GM23338 (cell line): ENCODE results near the gene EPRS1. TPM values are rescaled to one million over a fixed set of nuclear protein-coding genes. Genes with fewer than 3 reads are reported as not detected.
"Not testable (repeated sequence)": the region's sequence is repeated elsewhere in the genome, so short reads cannot be mapped to it uniquely, and the experiment has no call there.

Experiments
- ATAC-seq: fragments of 200-7000 bp; cut with Tn5 transposase; 3 replicates; pipeline ENCODE4 v1.9.1; 2020
- DNase-seq: peaks from one replicate; pipeline ENCODE4 v3.0.0-alpha.2; 2015; ENCODE audit warnings: low spot score
- H2AFZ ChIP-seq: fragments of 200-600 bp; sonication (generic); 2 replicates; pipeline ENCODE4 v1.8.0; 2016; ENCODE audit warnings: antibody characterized with exemption, mild to moderate bottlenecking, moderate library complexity
- H3F3A ChIP-seq: fragments of 200-600 bp; sonication (generic); replicated peaks from 2 replicates; pipeline ENCODE4 v1.8.0; 2017; ENCODE audit warnings: antibody characterized with exemption, mixed run types, low read depth
- H3K27ac ChIP-seq: fragments of 200-600 bp; sonication (generic); 2 replicates; pipeline ENCODE4 v1.6.1; 2016; ENCODE audit warnings: low read depth
- H3K27me3 ChIP-seq: fragments of 200-600 bp; sonication (generic); 2 replicates; pipeline ENCODE4 v1.8.0; 2016; ENCODE audit warnings: mild to moderate bottlenecking, mixed run types, moderate library complexity; ENCODE audit not compliant: insufficient read depth
- H3K36me3 ChIP-seq: fragments of 200-600 bp; sonication (generic); 2 replicates; pipeline ENCODE4 v1.8.0; 2016; ENCODE audit warnings: mild to moderate bottlenecking; ENCODE audit not compliant: insufficient read depth
- H3K4me1 ChIP-seq: fragments of 200-600 bp; sonication (generic); 2 replicates; pipeline ENCODE4 v1.8.0; 2016; ENCODE audit warnings: mild to moderate bottlenecking, moderate library complexity; ENCODE audit not compliant: insufficient read depth
- H3K4me2 ChIP-seq: fragments of 200-600 bp; sonication (generic); 2 replicates; pipeline ENCODE4 v1.7.1; 2017; ENCODE audit warnings: mixed run types
- H3K4me3 ChIP-seq: fragments of 200-600 bp; sonication (generic); 2 replicates; pipeline ENCODE4 v1.6.1; 2016; ENCODE audit warnings: mixed run types
- H3K79me2 ChIP-seq: fragments of 200-600 bp; sonication (generic); replicated peaks from 2 replicates; pipeline ENCODE4 v1.8.0; 2017; ENCODE audit warnings: mild to moderate bottlenecking; ENCODE audit not compliant: insufficient read depth
- H3K9me2 ChIP-seq: fragments of 200-600 bp; sonication (generic); 2 replicates; pipeline ENCODE4 v1.8.0; 2017; ENCODE audit not compliant: insufficient read depth
- H4K20me1 ChIP-seq: fragments of 200-600 bp; sonication (generic); replicated peaks from 2 replicates; pipeline ENCODE4 v1.8.0; 2017; ENCODE audit warnings: mild to moderate bottlenecking; ENCODE audit not compliant: insufficient read depth
- H3K27ac Mint-ChIP-seq: 2 replicates; pipeline ENCODE4 v1.8.0; 2020; ENCODE audit warnings: inconsistent platforms, mild to moderate bottlenecking, moderate library complexity, mixed read lengths
- H3K27me3 Mint-ChIP-seq: 3 replicates; pipeline ENCODE4 v1.8.0; 2022; ENCODE audit warnings: low read depth, mild to moderate bottlenecking, moderate library complexity, mixed read lengths, inconsistent platforms; ENCODE audit not compliant: insufficient read depth, poor library complexity
- H3K36me3 Mint-ChIP-seq: 3 replicates; pipeline ENCODE4 v1.8.0; 2021; ENCODE audit warnings: low read depth, mild to moderate bottlenecking, inconsistent platforms, moderate library complexity, mixed read lengths
- H3K4me1 Mint-ChIP-seq: 3 replicates; pipeline ENCODE4 v1.8.0; 2020; ENCODE audit warnings: mild to moderate bottlenecking, inconsistent platforms, mixed read lengths
- H3K4me3 Mint-ChIP-seq: 3 replicates; pipeline ENCODE4 v1.8.0; 2021; ENCODE audit warnings: moderate library complexity, mild to moderate bottlenecking, inconsistent platforms, mixed read lengths
- H3K9me3 Mint-ChIP-seq: 3 replicates; pipeline ENCODE4 v1.8.0; 2020; ENCODE audit warnings: moderate library complexity, mild to moderate bottlenecking, inconsistent platforms, mixed read lengths
- CREB1 ChIP-seq: fragments of 250-450 bp; sonication (Bioruptor Pico); IDR thresholded peaks from 2 replicates; pipeline ENCODE4 v1.5.0; 2020; ENCODE audit warnings: low read depth, mild to moderate bottlenecking, moderate library complexity
- JUNB ChIP-seq: IDR thresholded peaks from one replicate; pipeline ENCODE4 v1.6.1; 2016; ENCODE audit warnings: antibody characterized with exemption; ENCODE audit not compliant: unreplicated experiment
- POLR2AphosphoS5 ChIP-seq: IDR thresholded peaks from 2 replicates; pipeline ENCODE4 v1.6.1; 2016; ENCODE audit warnings: antibody characterized with exemption, low read depth
- polyA plus RNA-seq: library from polyadenylated mRNA; unstranded; fragments of >200 nt; fragmentation: Nextera tagmentation; extraction: Ambion mirVana; gene quantifications from 2 replicates; pipeline ENCODE4 v1.2.1, GENCODE V29; 2016
- total RNA-seq: library from RNA; depleted of rRNA; stranded (reverse); fragments of >200 nt; shearing (Covaris generic); gene quantifications from 2 replicates; pipeline ENCODE4 v1.2.3, GENCODE V29; 2014
- TF ChIP-seq, protein P1 (sequence below), 2 experiments: fragments of 200-600 bp in 1 of 2; sonication (generic) in 1 of 2; conservative IDR thresholded peaks; 2 replicates each; pipeline versions ENCODE4 v1.5.1 to v1.6.1; 2016 to 2017; ENCODE audit warnings: antibody characterized with exemption in 2 of 2, low read depth in 2 of 2, mild to moderate bottlenecking in 2 of 2, moderate library complexity in 1 of 2

The EPRS1 gene
- total and polyA plus RNA-seq, 2 experiments from 2014 or later = 133 to 158 TPM

DNA sequence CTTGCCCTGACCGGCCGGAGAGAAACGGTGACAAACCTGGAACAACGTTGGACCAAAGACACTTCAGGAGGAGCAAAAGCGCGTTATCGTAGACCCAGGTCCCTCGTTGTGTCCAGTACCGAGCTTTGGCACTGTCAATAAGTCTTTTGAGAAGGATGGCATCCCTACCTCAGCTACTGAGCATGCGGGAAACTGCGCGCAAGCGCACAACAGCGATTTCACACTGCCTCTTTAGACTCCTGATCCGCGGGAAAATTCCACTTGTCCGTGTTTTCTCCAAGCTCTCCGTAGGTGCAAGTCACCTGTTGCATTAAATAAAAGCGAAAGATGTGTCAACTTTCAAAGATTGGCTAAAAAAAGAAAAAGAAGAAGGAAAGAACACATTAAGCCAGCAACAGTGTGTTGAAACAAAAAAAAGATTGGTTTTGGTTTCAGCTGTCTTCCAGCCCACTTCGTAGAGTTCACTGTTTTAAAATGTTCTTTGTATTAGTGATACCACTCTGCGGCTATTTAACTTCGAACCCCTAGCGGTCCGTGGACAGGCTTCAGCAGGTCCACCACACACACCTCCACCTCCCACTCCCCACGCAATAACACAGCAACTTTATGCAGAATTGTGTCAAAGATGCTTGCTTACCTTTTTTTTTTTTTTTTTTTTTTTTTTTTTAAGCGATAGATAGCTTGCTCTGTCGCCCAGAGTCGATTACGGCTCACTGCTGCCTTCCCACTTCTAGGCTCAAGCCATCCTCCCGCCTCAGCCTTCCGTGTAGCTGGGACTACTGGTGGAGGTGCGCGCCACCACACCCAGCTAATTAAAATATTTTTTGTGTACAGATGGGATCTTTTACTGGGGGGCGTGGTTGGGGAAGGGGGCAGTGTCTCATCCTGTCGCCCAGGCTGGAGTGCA is 43.6 kb upstream of the EPRS1 start, which contains the start of gene BPNT1:
BPNT1 (minus strand) TSS at position 139 of the 907 bp plus-strand sequence. CDS start 9,942 bp downstream, outside the sequence.
- Mint-ChIP-seq H3K9me3 (no peaks in the 10 kb centered on the region), H3K36me3 (no peaks in the 10 kb centered on the region), H3K4me1 (no peaks in the 10 kb centered on the region), H3K4me3 (peak within 1 kb of the TSS; percentile 87), H3K27ac (peak within 1 kb of the TSS; percentile 42; the same call in 1 of the 2 replicates), H3K27me3 (peaks cover 9% of the 10 kb centered on the region)
- peaks cover under 1% of the 10 kb centered on the region; the same call in 1 of the 2 replicates for H3K4me1 ChIP-seq
- H3F3A ChIP-seq = 0 out of 2 replicates have a peak, but pooled peaks cover 7% of the 10 kb centered on the region
- ATAC-seq (peak; percentile 70), DNase-seq (peak; percentile 97)
- H3K4me2 ChIP-seq = peak within 1 kb of the TSS; percentile 83
- no peaks in the 10 kb centered on the region for H3K27me3 ChIP-seq
- peak within 1 kb of the TSS; percentile 53 for H2AFZ ChIP-seq
- TF ChIP-seq CREB1 (CRISPR knock-in tag) = peak; percentile 67
- TF ChIP-seq JUNB = no peak
- peak; percentile 87 for TF ChIP-seq POLR2AphosphoS5
- TF ChIP-seq, protein P1, sequence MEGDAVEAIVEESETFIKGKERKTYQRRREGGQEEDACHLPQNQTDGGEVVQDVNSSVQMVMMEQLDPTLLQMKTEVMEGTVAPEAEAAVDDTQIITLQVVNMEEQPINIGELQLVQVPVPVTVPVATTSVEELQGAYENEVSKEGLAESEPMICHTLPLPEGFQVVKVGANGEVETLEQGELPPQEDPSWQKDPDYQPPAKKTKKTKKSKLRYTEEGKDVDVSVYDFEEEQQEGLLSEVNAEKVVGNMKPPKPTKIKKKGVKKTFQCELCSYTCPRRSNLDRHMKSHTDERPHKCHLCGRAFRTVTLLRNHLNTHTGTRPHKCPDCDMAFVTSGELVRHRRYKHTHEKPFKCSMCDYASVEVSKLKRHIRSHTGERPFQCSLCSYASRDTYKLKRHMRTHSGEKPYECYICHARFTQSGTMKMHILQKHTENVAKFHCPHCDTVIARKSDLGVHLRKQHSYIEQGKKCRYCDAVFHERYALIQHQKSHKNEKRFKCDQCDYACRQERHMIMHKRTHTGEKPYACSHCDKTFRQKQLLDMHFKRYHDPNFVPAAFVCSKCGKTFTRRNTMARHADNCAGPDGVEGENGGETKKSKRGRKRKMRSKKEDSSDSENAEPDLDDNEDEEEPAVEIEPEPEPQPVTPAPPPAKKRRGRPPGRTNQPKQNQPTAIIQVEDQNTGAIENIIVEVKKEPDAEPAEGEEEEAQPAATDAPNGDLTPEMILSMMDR (conservative IDR thresholded peaks at IDR 0.05; ENCODE audit: low read depth in 2 of 2) = peak in 1 of 2 experiments; percentile 24; a peak in 1 of 4 replicates
- H3K79me2 ChIP-seq = peaks cover 8% of the 10 kb centered on the region; the same call in 1 of the 2 replicates
- H3K4me3 ChIP-seq = peak within 1 kb of the TSS; percentile 58
- no peaks in the 10 kb centered on the region for H3K36me3 ChIP-seq
- H3K27ac ChIP-seq = no peak within 1 kb of the TSS
- no peaks in the 10 kb centered on the region for H4K20me1 ChIP-seq
- no peaks in the 10 kb centered on the region for H3K9me2 ChIP-seq

DNA sequence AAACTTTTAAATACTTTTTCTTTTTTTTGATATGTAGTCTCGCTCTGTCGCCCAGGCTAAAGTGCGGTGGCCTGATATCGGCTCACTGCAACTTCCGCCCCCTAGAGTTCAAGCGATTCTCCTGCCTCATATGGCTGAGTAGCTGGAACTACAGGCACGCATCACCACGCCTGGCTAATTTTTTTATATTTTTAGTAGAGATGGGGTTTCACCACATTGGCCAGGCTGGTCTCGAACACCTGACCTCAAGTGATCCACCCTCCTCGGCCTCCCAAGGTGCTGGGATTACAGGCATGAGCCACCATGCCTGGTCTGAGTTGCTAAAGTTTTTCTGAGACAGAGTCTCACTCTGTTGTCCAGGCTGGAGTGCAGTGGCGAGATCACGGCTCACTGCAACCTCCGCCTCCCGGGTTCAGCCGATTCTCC is 40.0 kb upstream of the EPRS1 start:
- not testable (repeated sequence) for H3K4me3 ChIP-seq, H3K4me1 ChIP-seq, H3K4me3 Mint-ChIP-seq, H2AFZ ChIP-seq, H3K4me1 Mint-ChIP-seq, H3K79me2 ChIP-seq, H3K4me2 ChIP-seq, H3K36me3 ChIP-seq, H3F3A ChIP-seq, H4K20me1 ChIP-seq, H3K36me3 Mint-ChIP-seq, H3K27me3 Mint-ChIP-seq, H3K27ac ChIP-seq, H3K27ac Mint-ChIP-seq, H3K9me3 Mint-ChIP-seq, H3K27me3 ChIP-seq, H3K9me2 ChIP-seq
- peak; percentile 66 for ATAC-seq
- TF ChIP-seq, protein P1 (conservative IDR thresholded peaks at IDR 0.05; ENCODE audit: low read depth in 2 of 2) = peak; percentile 67 to 77
- peak; percentile 79 for DNase-seq
